Pancreas (tissue), 10 donors: Measurements from ENCODE around the gene SPP1. TPM values are rescaled to one million over a fixed set of nuclear protein-coding genes. Genes with fewer than 3 reads are reported as not detected.
"Not testable (repeated sequence)": the region's sequence is repeated elsewhere in the genome, so short reads cannot be mapped to it uniquely, and the experiment has no call there.

ENCODE experiments used
- ATAC-seq, 4 donors: fragments of 200-7000 bp; cut with Tn5 transposase; one replicate each; pipeline versions ENCODE4 v1.8.0 to v1.9.1; 2020; ENCODE audit warnings: mild to moderate bottlenecking in 4 of 4, moderate library complexity in 4 of 4
- DNase-seq, 6 donors: peaks; one replicate each; pipeline ENCODE4 v3.0.0-alpha.2; 2020
- FAIRE-seq: peaks from 2 replicates; lab custom pipeline; 2012; peaks lifted over from hg19 to GRCh38; lab: Jason Lieb, UNC
- H3K27ac ChIP-seq, 4 donors: fragments of 200-600 bp; sonication (generic); 1 replicate in 3 of 4; 2 replicates in 1 of 4; pipeline versions ENCODE4 v1.5.0 to v1.8.0; 2020
- H3K27me3 ChIP-seq, 4 donors: fragments of 200-600 bp; one replicate each; pipeline ENCODE4 v1.8.0; 2021
- H3K36me3 ChIP-seq, 3 donors: fragments of 200-600 bp; sonication (generic) in 1 of 3; one replicate each; pipeline versions ENCODE4 v1.5.0 to v1.8.0; 2020 to 2021
- H3K4me1 ChIP-seq, 3 donors: fragments of 200-600 bp; one replicate each; pipeline ENCODE4 v1.8.0; 2021
- H3K4me3 ChIP-seq, 4 donors: fragments of 200-600 bp; sonication (generic) in 2 of 4; one replicate each; pipeline versions ENCODE4 v1.5.0 to v1.8.0; 2020 to 2021
- H3K9me3 ChIP-seq, 4 donors: fragments of 200-600 bp; one replicate each; pipeline ENCODE4 v1.8.0; 2021
- CTCF ChIP-seq, 4 donors: fragments of 200-600 bp; sonication (generic) in 3 of 4; IDR thresholded peaks; one replicate each; pipeline versions ENCODE4 v1.5.0 to v1.8.0; 2021; ENCODE audit warnings: antibody characterized with exemption in 4 of 4
- WGBS, 2 donors: extraction: QIAGEN DNeasy Blood & Tissue Kit; methylation state at CpG; one replicate each; pipeline ENCODE4 v1.1.7; 2013; 5-methylcytosine and 5-hydroxymethylcytosine counted together
- intact Hi-C, 3 donors: fragments of 100-400 bp; cut with DNase I; formaldehyde crosslinking; loops; one replicate each; pipeline versions ENCODE4 v1.11.1 to v1.14.2; 2022
- polyA plus RNA-seq, 2 donors: library from polyadenylated mRNA; stranded (reverse); fragments of 200-250 nt; gene quantifications; one replicate each; pipeline ENCODE4 v1.2.3, GENCODE V29; 2013
- total RNA-seq, 6 donors: library from RNA; stranded (reverse); fragmentation: NEBNext Ultra II Directional in 4 of 6; extraction: Animal tissue kit (Norgen Biotek cat#: 25700) in 4 of 6; gene quantifications; one replicate each; pipeline versions ENCODE4 v1.2.1 to v1.2.4, GENCODE V29; 2021 to 2023
- donor health status: healthy with polysubstance abuse.
- donor health status: DM: no; HTN: no; CAD: no; lungs with moderate emphysema.
- donor health status: DM: no; HTN: no; CAD: no.
- donor health status: control.
- donor health status: control.
- donor health status: Bipolar disorder and iron deficiency.
- donor health status: DM: yes; HTN: yes; CAD: no.
- donor health status: DM: no; HTN: no; CAD: no.
- donor health status: DM: no; HTN: no; CAD: no.
- donor health status: DM: yes; HTN: yes; CAD: no.

SPP1 gene
- total and polyA plus RNA-seq, 8 donors, result 55.4 to 1,351 (median 166) TPM

GRCh38 chr4:87938746-87939145, 36.8 kb upstream of the SPP1 start:
- TF ChIP-seq CTCF (IDR thresholded peaks at IDR 0.05), result no peak
- Histone ChIP-seq H3K36me3 (no peaks in the 10 kb centered on the region), H3K4me3 (no peak overlapping the region), H3K9me3 (no peaks in the 10 kb centered on the region), H3K27me3 (no peaks in the 10 kb centered on the region), H3K4me1 (no peaks in the 10 kb centered on the region), H3K27ac (no peak overlapping the region)
- DNase-seq (no peak), FAIRE-seq (no peak), ATAC-seq (no peak)
- intact Hi-C loops, result no loop called here

- no peak overlapping the region for H3K4me3 ChIP-seq
- intact Hi-C loops, result no loop called here
- ATAC-seq (no peak), DNase-seq (no peak), FAIRE-seq (no peak)
- no peak overlapping the region for H3K27ac ChIP-seq
- H3K4me1 ChIP-seq, result no peaks in the 10 kb centered on the region
- H3K9me3 ChIP-seq, result no peaks in the 10 kb centered on the region
- no peak for TF ChIP-seq CTCF (IDR thresholded peaks at IDR 0.05)
- H3K27me3 ChIP-seq, result no peaks in the 10 kb centered on the region
- no peaks in the 10 kb centered on the region for H3K36me3 ChIP-seq
- 71 to 82% methylated on average over 2 of the region's 2 CpGs for WGBS, 2 donors
Measured at GRCh38 chr4:87939978-87940690, 35.4 kb upstream of the SPP1 start.

- H3K27me3 ChIP-seq, H3K4me1 ChIP-seq, H3K27ac ChIP-seq, H3K9me3 ChIP-seq, H3K4me3 ChIP-seq, DNase-seq, ATAC-seq, H3K36me3 ChIP-seq, intact Hi-C loops, FAIRE-seq: not testable (repeated sequence)
- 95 to 96% methylated on average over 2 of the region's 2 CpGs for WGBS, 2 donors
Measured at GRCh38 chr4:87940809-87941208, 34.7 kb upstream of the SPP1 start.

GRCh38 chr4:87941537-87942392, 33.7 kb upstream of the SPP1 start:
- Histone ChIP-seq H3K4me3 (no peak overlapping the region), H3K27ac (no peak overlapping the region), H3K36me3 (no peaks in the 10 kb centered on the region), H3K27me3 (no peaks in the 10 kb centered on the region), H3K4me1 (no peaks in the 10 kb centered on the region), H3K9me3 (no peaks in the 10 kb centered on the region)
- WGBS, 2 donors, result 65% methylated on average over 5 of the region's 5 CpGs
- no peak for DNase-seq
- no peak for FAIRE-seq
- no peak for ATAC-seq
- intact Hi-C loops, result no loop called here
- no peak for TF ChIP-seq CTCF (IDR thresholded peaks at IDR 0.05)

- intact Hi-C loops, result no loop called here
- H3K9me3 ChIP-seq, result no peaks in the 10 kb centered on the region
- H3K27ac ChIP-seq, result no peak overlapping the region
- no peaks in the 10 kb centered on the region for H3K36me3 ChIP-seq
- DNase-seq (no peak), FAIRE-seq (no peak), ATAC-seq (no peak)
- no peak overlapping the region for H3K4me3 ChIP-seq
- 77 to 92% methylated on average over 3 of the region's 3 CpGs for WGBS, 2 donors
- H3K27me3 ChIP-seq, result no peaks in the 10 kb centered on the region
- TF ChIP-seq CTCF (IDR thresholded peaks at IDR 0.05), result no peak
- no peaks in the 10 kb centered on the region for H3K4me1 ChIP-seq
Measured at GRCh38 chr4:87943660-87944149, 31.8 kb upstream of the SPP1 start.
